OCI-LY7 (cell line): Measurements from ENCODE around the gene IL6R. TPM values are rescaled to one million over a fixed set of nuclear protein-coding genes. Genes with fewer than 3 reads are reported as not detected.
"Not testable (repeated sequence)": the region's sequence is repeated elsewhere in the genome, so short reads cannot be mapped to it uniquely, and the experiment has no call there.

ENCODE experiments used
- BruUV-seq: library from RNA; stranded (reverse); fragments of 400-500 nt; replicated peaks from 2 replicates; lab custom pipeline; 2021; lab: Mats Ljungman, UMichigan
- CTCF ChIA-PET: fragments of 300-600 bp; sonication (Branson Sonifier 250); formaldehyde crosslinking; loops from one replicate; lab custom pipeline; 2022; ENCODE audit warnings: antibody characterized with exemption; ENCODE audit not compliant: unreplicated experiment; lab: Charles Lee
- POLR2A ChIA-PET: fragments of 300-600 bp; sonication (Branson Sonifier 250); formaldehyde crosslinking; loops from one replicate; lab custom pipeline; 2022; ENCODE audit warnings: antibody characterized with exemption; lab: Charles Lee
- DNase-seq: peaks from one replicate; pipeline ENCODE4 v3.0.0-alpha.2; 2015; ENCODE audit warnings: low spot score
- H2AFZ ChIP-seq: fragments of 200-600 bp; sonication (generic), shearing (Covaris generic); 2 replicates; pipeline ENCODE4 v1.6.1; 2014; ENCODE audit warnings: mild to moderate bottlenecking, antibody characterized with exemption, low read length, moderate library complexity
- H3K27ac ChIP-seq: fragments of 200-600 bp; sonication (generic); 2 replicates; pipeline ENCODE4 v1.5.1; 2014; ENCODE audit warnings: mixed run types, low read depth, mild to moderate bottlenecking, moderate library complexity, low read length, inconsistent platforms; ENCODE audit not compliant: poor library complexity, severe bottlenecking
- H3K36me3 ChIP-seq: fragments of 200-600 bp; sonication (generic); 2 replicates; pipeline ENCODE4 v1.6.1; 2014; ENCODE audit warnings: mild to moderate bottlenecking, antibody characterized with exemption, low read length, moderate library complexity, mixed read lengths; ENCODE audit not compliant: insufficient read depth
- H3K4me1 ChIP-seq: fragments of 200-600 bp; sonication (generic); 2 replicates; pipeline ENCODE4 v1.5.1; 2014; ENCODE audit warnings: mild to moderate bottlenecking, low read length; ENCODE audit not compliant: insufficient read depth, poor library complexity, severe bottlenecking
- H3K4me2 ChIP-seq: fragments of 200-600 bp; sonication (generic); 2 replicates; pipeline ENCODE4 v1.6.1; 2014; ENCODE audit warnings: mild to moderate bottlenecking, low read length
- H3K4me3 ChIP-seq: fragments of 200-600 bp; sonication (generic); 2 replicates; pipeline ENCODE4 v1.5.1; 2014; ENCODE audit warnings: mild to moderate bottlenecking, low read depth, low read length; ENCODE audit not compliant: poor library complexity, severe bottlenecking
- H3K79me2 ChIP-seq: fragments of 200-600 bp; sonication (generic); 2 replicates; pipeline ENCODE4 v1.6.1; 2016; ENCODE audit warnings: low read depth, mild to moderate bottlenecking, low read length, moderate library complexity, mixed read lengths; ENCODE audit not compliant: insufficient read depth
- H3K9me2 ChIP-seq: fragments of 200-600 bp; sonication (generic); 2 replicates; pipeline ENCODE4 v1.6.1; 2016; ENCODE audit warnings: mild to moderate bottlenecking, low read length, mixed read lengths; ENCODE audit not compliant: insufficient read depth
- H3K9me3 ChIP-seq: fragments of 200-600 bp; sonication (generic); 2 replicates; pipeline ENCODE4 v1.6.1; 2014; ENCODE audit warnings: mild to moderate bottlenecking, mixed run types, low read length, mixed read lengths
- H4K20me1 ChIP-seq: fragments of 200-600 bp; sonication (generic); 2 replicates; pipeline ENCODE4 v1.6.1; 2014; ENCODE audit warnings: mild to moderate bottlenecking, antibody characterized with exemption, low read length, moderate library complexity, mixed read lengths; ENCODE audit not compliant: insufficient read depth
- CTCF ChIP-seq: fragments of 200-600 bp; sonication (generic); conservative IDR thresholded peaks from 2 replicates; pipeline ENCODE4 v1.5.1; 2014; ENCODE audit warnings: mild to moderate bottlenecking, antibody characterized with exemption, low read length, moderate library complexity, mixed read lengths
- EZH2phosphoT487 ChIP-seq: fragments of 200-600 bp; sonication (generic); IDR thresholded peaks from 2 replicates; pipeline ENCODE4 v1.6.1; 2018; ENCODE audit warnings: low read depth, borderline replicate concordance, mild to moderate bottlenecking, mixed run types, antibody characterized with exemption, low read length, moderate library complexity, mixed read lengths
- intact Hi-C: fragments of 100-400 bp; cut with micrococcal nuclease; formaldehyde crosslinking; loops from one replicate; pipeline ENCODE4 v1.10.0; 2022; ENCODE audit not compliant: unreplicated experiment
- total RNA-seq, 2 experiments: library from RNA; depleted of rRNA in 1 of 2; stranded (reverse); fragments of >200 nt in 1 of 2; shearing (Covaris generic) in 1 of 2; gene quantifications; 2 replicates each; pipeline ENCODE4 v1.2.3, GENCODE V29; 2014 to 2022

The IL6R gene
- total RNA-seq, 2 experiments from 2014 or later: not detected

GRCh38 chr1:154485910-154486496 is 80.9 kb downstream of the IL6R start:
- Histone ChIP-seq H3K9me2 (no peaks in the 10 kb centered on the region), H3K9me3 (no peaks in the 10 kb centered on the region), H4K20me1 (no peaks in the 10 kb centered on the region), H3K36me3 (no peaks in the 10 kb centered on the region), H3K27ac (no peak overlapping the region), H3K79me2 (no peaks in the 10 kb centered on the region), H3K4me3 (no peak overlapping the region), H3K4me1 (no peaks in the 10 kb centered on the region), H2AFZ (no peak overlapping the region), H3K4me2 (no peak overlapping the region)
- ChIA-PET POLR2A (no interaction called here), CTCF (interaction anchor here (0.5 kb wide), 1 partner anchor 23 kb away, joined by 3 read pairs; no protein-coding TSS in a partner anchor)
- intact Hi-C loops: no loop called here
- no peak for DNase-seq
- TF ChIP-seq CTCF (no peak), EZH2phosphoT487 (no peak)
- BruUV-seq: no TSS peak

GRCh38 chr1:154486756-154487155 is 81.6 kb downstream of the IL6R start:
- CTCF ChIA-PET, DNase-seq, H3K4me2 ChIP-seq, H3K4me3 ChIP-seq, H3K4me1 ChIP-seq, H3K36me3 ChIP-seq, BruUV-seq, intact Hi-C loops, H4K20me1 ChIP-seq, H3K79me2 ChIP-seq, H3K9me2 ChIP-seq, H2AFZ ChIP-seq, H3K27ac ChIP-seq, H3K9me3 ChIP-seq: not testable (repeated sequence)
- POLR2A ChIA-PET: interaction anchor here (0.7 kb wide), 2 partner anchors 73 to 1253 kb away, joined by 3 read pairs; no protein-coding TSS in a partner anchor

- ChIA-PET CTCF (no interaction called here), POLR2A (interaction anchor here (0.6 to 0.7 kb wide), 2 partner anchors 59 to 593 kb away, joined by 4 read pairs; no protein-coding TSS in a partner anchor)
- Histone ChIP-seq H3K36me3 (no peaks in the 10 kb centered on the region), H3K4me1 (peaks cover 21% of the 10 kb centered on the region), H3K79me2 (no peaks in the 10 kb centered on the region), H3K27ac (no peak overlapping the region), H3K4me2 (no peak overlapping the region), H3K9me2 (no peaks in the 10 kb centered on the region), H4K20me1 (no peaks in the 10 kb centered on the region), H2AFZ (no peak overlapping the region), H3K9me3 (no peaks in the 10 kb centered on the region), H3K4me3 (no peak overlapping the region)
- intact Hi-C loops: no loop called here
- BruUV-seq: no TSS peak
- DNase-seq: no peak
- TF ChIP-seq EZH2phosphoT487 (no peak), CTCF (no peak)
Measured at GRCh38 chr1:154488922-154489321, 83.8 kb downstream of the IL6R start.
